Measurements from ENCODE around the gene RAPGEF4. TPM values are rescaled to one million over a fixed set of nuclear protein-coding genes. Genes with fewer than 3 reads are reported as not detected.

Gene RAPGEF4
- total RNA-seq, 1 donor from 2014 or later = 21.8 TPM

DNA sequence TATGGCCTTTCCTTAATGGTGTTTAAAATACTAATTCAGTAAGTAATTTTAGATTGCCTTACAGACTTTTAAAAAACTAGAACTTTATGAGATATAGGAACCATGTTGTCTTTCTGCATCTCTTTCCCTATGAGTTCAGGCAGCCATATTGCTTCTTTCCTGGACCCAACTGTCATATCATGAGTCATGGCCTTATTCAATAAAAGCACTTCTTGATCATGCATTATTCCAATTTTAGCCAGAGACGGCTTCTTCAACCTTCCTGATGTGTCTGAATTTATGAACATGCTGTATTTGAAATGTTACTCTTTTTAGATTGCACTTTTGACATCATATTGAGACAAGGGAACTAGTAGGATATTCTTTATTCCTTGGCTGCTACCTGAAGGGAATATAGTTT is 274.6 kb downstream of the RAPGEF4 start:
- Histone ChIP-seq H3K36me3 (no peaks in the 10 kb centered on the region), H3K4me3 (no peak overlapping the region), H3K27ac (no peak overlapping the region), H3K4me1 (no peaks in the 10 kb centered on the region), H3K9me3 (no peaks in the 10 kb centered on the region), H3K27me3 (no peaks in the 10 kb centered on the region)
- TF ChIP-seq, protein P1, sequence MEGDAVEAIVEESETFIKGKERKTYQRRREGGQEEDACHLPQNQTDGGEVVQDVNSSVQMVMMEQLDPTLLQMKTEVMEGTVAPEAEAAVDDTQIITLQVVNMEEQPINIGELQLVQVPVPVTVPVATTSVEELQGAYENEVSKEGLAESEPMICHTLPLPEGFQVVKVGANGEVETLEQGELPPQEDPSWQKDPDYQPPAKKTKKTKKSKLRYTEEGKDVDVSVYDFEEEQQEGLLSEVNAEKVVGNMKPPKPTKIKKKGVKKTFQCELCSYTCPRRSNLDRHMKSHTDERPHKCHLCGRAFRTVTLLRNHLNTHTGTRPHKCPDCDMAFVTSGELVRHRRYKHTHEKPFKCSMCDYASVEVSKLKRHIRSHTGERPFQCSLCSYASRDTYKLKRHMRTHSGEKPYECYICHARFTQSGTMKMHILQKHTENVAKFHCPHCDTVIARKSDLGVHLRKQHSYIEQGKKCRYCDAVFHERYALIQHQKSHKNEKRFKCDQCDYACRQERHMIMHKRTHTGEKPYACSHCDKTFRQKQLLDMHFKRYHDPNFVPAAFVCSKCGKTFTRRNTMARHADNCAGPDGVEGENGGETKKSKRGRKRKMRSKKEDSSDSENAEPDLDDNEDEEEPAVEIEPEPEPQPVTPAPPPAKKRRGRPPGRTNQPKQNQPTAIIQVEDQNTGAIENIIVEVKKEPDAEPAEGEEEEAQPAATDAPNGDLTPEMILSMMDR (IDR thresholded peaks at IDR 0.05) = no peak
- intact Hi-C loops (cut with DNase I) = no loop called here
- ATAC-seq (no peak), DNase-seq (no peak)

DNA sequence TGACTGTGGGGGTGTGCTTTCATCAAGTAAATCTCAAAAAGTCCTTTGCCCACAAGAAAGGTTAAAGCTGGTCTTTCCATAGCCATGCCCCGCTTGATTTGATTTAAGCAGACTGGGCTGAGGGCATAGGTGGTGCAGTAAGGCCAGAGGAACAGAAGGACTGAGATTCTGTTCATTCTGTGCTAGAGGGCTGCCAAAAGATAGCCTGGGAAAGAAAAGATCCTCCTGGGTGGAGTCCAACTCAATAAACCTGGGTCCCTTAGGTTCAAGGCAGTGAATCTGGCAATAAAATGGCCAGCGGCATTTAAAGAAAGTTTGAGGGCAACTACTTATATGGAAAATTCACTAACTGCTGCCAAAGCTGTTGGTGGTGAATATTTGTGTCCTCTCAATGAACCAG is 280.8 kb downstream of the RAPGEF4 start:
- Histone ChIP-seq H3K4me1 (no peaks in the 10 kb centered on the region), H3K4me3 (no peak overlapping the region), H3K27me3 (no peaks in the 10 kb centered on the region), H3K27ac (no peak overlapping the region), H3K9me3 (no peaks in the 10 kb centered on the region), H3K36me3 (no peaks in the 10 kb centered on the region)
- TF ChIP-seq, protein P1 (IDR thresholded peaks at IDR 0.05) = no peak
- DNase-seq (no peak), ATAC-seq (no peak)
- intact Hi-C loops (cut with DNase I) = no loop called here

DNA sequence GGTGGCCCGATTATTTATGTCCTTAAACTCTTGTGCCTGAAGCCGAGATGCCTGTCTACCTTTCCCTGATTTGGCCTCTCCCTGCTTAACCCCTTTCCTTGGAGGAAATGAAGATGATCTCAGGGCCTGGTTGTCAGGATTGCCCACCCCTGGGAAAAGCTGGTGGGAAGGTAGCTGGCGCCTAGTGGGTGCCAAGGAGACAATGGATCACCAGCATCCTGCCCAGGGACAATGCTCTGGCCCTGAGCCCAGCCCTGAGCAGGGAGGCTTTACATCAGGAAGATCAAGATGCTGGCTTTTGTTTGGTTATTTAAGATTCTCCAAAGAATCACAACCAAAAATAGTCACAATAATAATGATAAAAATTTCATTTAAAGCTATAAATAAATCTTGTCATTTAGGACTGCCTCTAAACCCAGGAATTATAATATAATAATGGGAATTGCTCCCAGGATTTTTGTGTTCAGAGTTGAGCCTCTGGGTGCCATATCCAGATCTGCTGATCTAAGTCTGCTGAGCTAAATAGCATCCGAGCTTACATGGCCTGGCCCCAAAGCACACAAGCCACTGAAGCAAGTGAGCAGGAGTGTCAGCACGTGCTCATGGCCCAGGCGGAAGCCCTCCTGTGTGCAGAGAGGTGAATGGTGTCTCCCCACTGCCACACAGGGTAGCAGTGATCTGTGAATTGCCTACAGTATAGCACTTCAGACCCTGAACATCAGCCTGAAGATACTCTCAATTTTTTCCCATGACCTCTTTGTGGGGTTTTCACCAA is 282.2 kb downstream of the RAPGEF4 start:
- H3K27me3 ChIP-seq = no peaks in the 10 kb centered on the region
- intact Hi-C loops (cut with DNase I) = no loop called here
- no peaks in the 10 kb centered on the region for H3K36me3 ChIP-seq
- H3K9me3 ChIP-seq = no peaks in the 10 kb centered on the region
- H3K4me1 ChIP-seq = no peaks in the 10 kb centered on the region
- H3K4me3 ChIP-seq = no peak overlapping the region
- peak; percentile 28 for ATAC-seq
- no peak overlapping the region for H3K27ac ChIP-seq
- TF ChIP-seq, protein P1 (IDR thresholded peaks at IDR 0.05) = no peak
- DNase-seq = no peak

DNA sequence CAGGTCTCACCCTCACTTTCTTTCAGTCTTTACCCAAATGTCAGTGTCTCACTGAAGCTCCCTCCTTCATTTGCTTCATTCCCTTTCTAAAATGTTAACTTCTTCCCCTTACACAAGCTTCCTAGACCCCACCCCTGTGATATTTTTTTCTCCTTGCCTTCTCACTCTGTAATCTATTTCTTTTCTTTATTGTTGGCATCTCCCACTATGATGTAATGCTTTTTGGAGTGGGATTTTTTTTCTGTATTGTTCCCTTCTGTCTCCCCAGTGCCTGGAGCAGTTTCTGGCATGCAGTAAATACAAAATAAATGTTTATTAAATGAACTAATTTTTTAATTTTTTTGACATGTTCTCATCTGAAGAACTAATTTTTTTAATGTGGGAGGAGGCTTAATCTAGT is 284.1 kb downstream of the RAPGEF4 start:
- H3K4me1 ChIP-seq = no peaks in the 10 kb centered on the region
- no peak overlapping the region for H3K27ac ChIP-seq
- H3K4me3 ChIP-seq = no peak overlapping the region
- H3K9me3 ChIP-seq = no peaks in the 10 kb centered on the region
- intact Hi-C loops (cut with DNase I) = loop anchor here (10.0 kb wide), 1 partner anchor 185 kb away; no protein-coding TSS in a partner anchor
- no peaks in the 10 kb centered on the region for H3K27me3 ChIP-seq
- TF ChIP-seq, protein P1 (IDR thresholded peaks at IDR 0.05) = no peak
- no peaks in the 10 kb centered on the region for H3K36me3 ChIP-seq
- DNase-seq (no peak), ATAC-seq (no peak)

DNA sequence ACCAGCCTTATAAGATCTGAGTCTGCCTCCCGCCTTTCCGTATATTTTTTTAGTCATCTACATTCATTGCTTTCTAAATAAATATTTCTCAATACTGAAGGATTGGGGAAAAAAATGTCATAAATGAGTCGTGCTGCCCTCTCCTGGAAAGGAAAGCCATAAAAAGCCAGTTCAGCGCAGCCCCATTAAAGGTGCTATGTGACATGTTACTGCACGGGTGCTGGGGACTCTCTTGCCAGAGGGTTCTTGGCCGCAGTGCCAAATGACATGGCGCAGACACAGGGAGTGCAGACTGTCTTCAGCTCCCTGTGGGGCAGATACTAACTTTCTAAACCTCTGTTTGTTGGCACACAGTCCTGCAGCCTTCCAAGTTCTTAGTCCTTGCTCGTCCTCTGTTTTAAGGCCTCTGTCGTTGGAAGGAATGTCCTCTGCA is 286.3 kb downstream of the RAPGEF4 start:
- Histone ChIP-seq H3K36me3 (no peaks in the 10 kb centered on the region), H3K4me3 (no peak overlapping the region), H3K9me3 (no peaks in the 10 kb centered on the region), H3K27me3 (no peaks in the 10 kb centered on the region), H3K4me1 (no peaks in the 10 kb centered on the region), H3K27ac (no peak overlapping the region)
- intact Hi-C loops (cut with DNase I) = loop anchor here (10.0 kb wide), 1 partner anchor 183 kb away; no protein-coding TSS in a partner anchor
- DNase-seq (no peak), ATAC-seq (peak; percentile 58)
- TF ChIP-seq, protein P1 (IDR thresholded peaks at IDR 0.05) = peak; percentile 42

Measured in upper lobe of right lung (tissue), 1 donor.